Measurements from ENCODE around the gene CFAP45.

CFAP45 gene

DNA sequence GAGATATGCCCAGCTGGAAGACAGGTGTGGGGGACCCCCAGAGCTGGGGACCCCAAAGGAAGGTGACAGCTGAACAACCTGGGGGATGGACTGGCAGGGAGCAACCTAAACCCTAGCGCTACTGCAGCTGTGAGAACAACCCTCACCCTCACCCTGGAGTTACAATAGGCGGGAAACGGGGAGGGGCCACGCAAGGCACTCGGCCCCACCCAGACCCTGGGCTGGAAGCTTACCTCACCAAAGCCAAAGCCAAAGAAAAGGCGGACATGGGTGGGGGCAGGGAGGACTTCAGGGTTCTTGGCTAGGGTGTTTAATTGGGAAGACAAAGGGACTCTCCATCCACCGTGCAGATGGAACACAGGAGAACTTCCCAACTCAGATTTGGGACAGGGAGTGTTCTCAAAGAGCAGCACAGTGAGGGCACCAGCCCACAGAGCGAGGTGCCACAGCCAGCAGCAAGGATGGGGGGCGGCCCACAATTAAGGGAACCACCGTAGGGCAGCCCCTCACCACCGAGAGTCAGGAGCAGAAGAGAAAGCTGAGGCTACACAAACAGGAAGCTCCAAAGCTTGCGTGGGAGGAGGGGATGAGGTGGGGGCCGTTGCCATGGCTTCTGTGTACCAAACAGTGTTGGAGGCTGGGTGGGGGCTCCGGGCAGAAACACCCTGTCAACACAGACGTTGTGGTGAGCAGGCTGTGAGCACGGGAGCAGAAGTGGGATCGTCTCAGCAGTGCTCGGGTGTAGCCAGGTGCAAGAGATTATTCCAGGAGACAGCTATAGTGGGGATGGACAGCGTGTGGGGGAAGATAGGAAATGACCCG is 23.4 kb upstream of the CFAP45 start:
- peak; percentile 54 for DNase-seq

DNA sequence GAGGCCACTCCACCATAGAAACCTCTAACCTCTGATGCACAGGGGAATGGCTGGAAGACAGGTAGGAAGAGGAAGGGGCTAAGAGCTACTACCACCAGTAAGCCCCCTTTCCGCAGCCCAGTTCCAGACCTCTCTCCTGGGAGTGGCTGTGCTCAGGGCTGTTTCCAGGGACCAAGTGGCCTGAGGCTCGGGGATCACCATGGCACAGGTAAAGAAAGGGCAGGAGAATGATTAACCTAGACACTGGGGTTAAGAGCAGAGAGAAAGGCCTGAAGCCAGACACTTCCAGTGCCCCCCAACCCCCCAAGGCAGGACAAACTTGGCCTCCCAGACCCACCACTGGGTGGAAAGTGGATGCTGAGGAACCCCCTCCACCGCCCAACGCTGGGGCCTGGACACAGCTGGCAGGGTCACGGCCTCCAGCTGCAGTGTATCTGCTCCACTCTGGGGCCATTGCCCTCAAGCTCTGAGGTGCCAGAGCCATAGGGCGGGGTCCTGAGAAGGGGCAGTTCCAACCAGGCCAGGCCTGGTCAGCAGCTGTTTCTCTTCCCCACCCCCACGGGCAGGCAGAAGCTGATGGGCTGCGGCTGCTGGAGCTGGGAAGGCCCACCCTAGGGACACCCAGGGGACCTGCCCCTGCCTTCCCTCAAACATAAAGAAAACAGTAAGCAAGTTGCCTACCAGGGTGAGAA is 22.7 kb upstream of the CFAP45 start:
- no peak for DNase-seq

DNA sequence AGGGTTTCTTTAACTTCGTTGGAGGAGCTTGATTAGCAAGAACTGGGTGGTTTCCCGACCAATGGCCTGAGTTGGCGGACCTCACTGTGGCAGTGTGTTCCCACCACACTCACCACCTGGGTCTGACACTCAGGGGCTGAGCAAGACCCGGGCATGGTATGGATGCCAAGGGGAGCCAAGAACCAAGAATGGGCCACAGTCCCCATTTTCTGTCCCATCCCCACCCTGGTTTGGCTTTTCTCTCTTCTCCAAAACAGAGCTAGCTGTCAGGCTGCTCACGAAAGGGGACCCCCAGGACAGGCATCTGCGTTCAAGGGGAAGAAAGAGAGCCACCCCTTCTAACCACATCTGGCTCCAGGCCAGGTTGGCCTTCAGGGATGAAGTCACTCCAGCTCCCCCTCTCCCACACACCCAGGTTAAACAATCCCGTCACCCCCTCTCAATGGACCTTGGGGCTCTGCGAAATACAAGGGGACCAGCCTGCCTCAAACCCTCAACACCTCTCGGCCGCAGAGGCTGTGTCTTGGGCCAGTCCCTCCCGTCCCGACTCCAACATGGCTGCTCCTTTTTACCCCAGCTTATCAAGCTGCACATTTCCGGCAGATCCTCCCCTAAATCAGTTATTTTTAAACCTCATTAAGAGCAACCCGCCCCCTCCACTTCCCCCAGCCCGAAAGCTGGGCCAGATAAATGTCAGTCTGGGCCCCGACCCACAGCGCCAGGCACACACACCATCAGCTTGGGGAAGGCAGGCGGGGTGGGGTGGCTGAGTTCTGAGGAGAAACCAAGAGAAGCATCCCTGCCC is 21.9 kb upstream of the CFAP45 start:
- no peak for DNase-seq

DNA sequence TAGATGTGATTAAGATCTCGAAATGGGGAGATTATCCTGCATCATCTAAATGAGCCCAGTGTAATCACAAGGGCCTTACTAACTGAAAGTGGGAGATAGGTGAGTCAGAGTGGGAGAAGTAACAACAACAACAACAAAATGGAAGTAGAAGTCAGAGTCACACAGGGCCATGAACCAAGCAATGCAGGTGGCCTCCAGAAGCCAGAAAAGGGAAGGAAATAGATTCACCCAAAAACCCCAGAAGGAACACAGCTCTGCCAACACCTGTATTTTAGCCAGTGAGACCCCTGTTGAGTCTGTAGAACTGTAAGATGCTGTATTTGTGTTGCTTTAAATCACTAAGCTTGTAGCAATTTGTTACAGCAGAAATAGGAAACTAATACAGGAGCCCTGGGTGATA is 21.3 kb upstream of the CFAP45 start:
- DNase-seq, result no peak

DNA sequence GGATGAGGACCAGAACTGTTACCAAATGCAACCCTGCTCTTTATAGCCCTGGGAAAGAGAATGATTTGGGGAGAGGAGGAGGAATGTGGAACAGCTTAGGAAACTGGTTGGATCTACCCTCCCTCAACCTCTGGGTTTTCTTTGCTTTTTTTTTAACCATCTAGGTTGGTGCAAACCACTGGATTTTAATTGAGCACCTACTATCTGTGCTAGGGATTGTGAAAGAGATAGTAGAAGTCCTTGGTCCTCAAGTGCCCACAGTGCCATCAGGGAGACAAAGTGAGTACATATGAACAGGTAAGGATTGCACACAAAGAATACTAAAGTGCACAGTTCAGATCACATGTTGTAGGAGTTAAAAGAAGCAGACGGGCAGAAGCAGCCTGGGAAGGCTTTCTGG is 20.7 kb upstream of the CFAP45 start:
- no peak for DNase-seq

DNA sequence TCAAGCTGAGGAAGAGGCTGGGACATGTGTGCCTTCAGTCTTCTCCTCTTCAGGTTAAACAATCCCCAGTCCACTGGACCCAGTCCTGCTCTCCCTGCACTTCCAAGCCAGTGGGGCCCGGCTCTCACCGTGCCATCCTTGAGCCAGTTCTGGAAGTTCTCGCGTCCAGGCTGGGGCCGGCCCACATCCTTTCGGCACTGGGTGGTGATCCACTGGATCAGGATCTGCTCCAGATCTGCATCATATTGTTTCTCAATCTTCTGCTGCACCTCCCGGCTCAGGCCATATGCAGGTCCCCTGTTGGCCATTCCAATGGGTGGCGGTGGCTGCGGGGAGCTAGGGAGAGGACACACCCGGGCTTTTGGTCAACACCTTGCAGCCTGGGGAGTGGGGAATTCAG is 20.2 kb upstream of the CFAP45 start:
- DNase-seq, result no peak

DNA sequence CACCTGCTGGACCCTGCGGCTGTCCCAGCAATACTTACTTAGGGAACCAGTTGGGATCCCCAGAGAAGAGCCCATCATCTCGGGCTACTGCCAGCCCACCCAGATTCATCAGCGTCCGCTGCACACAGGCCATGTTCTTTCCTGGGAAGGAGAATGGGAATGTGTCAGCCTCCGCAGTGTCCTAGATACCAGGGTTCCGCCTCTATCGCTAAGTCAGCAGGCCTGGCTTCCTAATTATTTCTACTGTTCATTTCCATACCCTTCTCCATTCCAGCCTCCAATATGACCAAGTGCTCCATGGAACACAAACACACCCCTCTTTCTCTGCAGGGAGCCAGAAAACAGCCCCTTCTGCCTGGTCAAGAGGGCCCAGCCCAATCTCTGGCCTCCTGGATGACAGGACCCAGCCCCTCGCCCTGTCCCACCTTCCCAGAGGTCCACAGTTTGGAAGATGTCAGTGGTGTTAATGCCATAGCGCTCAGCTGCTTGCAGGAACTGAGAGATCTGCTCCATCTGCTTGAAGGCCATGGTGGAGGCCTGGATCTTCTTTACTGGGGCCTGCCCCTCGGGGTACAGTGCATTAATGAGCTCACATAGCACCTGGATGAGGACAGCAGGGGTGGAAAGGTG is 19.4 kb upstream of the CFAP45 start:
- DNase-seq, result no peak

DNA sequence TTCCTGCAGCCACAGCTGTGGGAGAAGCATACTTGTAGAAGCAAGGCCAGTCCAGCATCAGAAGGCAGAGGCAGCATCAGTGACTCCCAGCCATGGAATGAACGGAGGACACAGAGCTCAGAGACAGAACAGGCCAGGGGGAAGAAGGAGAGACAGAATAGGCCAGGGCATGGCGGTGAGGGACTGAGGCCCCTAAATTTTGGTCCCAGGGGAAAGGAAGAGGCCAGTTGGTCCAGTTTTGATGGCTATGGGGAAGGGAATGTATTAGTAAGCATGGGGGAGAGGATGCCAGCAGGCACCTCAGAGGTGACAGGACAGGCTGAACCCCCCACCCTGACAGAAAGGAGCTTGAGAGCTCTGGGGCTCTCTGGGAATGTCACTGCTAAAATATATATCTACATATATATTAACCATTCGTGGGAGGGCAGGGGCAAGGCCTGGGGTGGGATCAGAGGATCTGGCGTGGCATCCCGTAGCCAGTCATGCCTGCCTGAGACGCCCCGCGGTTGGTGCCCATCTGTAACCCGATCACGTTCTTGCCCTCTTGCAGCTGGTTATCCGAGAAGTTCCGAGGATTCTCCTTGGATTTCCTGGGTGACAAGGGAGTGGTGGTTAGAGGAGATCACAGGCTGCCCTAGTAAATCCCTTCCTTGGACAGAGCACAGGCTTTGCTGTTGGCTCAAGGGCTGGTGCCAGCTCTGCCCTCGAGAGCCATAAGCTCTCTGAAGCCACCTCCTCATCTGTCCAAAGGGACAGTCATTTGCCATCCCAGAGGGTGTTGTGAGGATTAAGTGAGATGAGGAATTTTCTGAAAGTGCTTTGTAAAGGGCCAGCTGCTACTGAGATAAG is 18.6 kb upstream of the CFAP45 start:
- DNase-seq, result no peak

DNA sequence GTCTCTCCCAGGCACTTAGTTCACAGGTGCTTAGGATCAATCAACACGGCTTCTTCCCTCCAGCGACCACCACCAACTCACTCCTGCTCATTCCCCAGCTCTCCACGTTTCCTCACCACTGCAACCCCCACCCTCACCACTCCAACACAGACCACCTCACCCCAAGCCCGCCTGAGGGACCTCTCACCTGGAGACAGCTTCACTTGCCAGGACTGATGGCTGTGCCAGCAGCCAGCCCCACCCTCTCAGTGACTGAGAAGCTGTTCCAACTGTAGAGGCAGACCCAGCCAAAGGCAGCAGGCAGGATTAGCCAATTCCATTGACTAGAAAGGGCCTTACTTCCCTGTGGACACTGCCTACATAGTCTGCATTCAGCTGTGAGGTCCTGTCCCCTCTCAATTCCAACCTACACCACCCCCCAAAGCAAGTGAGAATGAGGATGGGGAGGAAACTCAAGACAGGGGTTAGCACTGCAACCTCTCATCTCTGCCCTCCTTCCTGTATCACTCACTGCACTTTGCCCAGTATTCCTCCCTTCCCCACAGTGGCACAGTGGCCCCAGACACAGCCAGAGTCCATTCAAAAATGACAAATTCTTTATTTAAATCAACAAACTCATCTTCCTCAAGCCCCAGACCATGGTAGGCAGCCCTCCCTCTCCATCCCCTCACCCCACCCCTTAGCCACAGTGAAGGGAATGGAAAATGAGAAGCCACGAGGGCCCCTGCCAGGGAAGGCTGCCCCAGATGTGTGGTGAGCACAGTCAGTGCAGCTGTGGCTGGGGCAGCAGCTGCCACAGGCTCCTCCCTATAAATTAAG is 17.8 kb upstream of the CFAP45 start:
- no peak for DNase-seq

DNA sequence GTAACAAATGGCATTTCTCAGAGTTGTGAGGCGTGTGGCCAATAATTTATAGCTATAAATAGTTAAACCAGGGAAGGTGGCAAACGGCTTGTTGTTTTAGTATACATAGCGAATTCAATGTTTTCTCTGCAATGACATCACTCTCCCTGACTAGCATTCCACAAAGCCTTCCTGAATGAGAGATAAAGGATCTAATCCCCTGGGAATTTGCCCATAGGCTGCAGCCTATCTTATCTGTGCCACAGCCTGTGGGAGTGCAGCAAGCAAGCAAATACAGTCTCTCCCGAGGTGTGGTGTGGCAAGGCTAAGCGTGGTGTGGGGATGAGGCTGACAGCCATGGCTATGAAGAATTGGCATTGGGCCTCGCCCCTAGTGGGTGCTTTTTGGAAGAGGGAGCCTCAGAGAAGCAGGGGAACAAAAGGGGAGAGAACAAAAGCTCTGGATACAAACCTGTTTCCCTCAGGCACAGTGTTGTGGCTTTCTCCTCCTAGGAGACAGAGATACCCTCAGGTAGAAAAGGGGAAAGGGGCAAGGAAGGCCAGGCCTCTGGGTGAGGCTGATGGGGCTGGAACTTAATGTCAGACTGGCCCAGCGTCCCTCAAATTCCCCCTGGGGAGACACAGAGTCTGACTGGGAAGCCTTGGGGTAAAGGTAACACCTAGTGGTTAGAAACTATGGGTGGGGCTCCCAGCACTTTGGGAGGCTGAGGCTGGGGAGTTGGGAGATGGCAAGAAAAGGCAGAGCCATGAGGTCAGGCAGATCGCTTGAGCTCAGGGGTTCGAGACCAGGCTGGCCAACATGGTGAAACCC is 16.5 kb upstream of the CFAP45 start:
- DNase-seq, result no peak

DNA sequence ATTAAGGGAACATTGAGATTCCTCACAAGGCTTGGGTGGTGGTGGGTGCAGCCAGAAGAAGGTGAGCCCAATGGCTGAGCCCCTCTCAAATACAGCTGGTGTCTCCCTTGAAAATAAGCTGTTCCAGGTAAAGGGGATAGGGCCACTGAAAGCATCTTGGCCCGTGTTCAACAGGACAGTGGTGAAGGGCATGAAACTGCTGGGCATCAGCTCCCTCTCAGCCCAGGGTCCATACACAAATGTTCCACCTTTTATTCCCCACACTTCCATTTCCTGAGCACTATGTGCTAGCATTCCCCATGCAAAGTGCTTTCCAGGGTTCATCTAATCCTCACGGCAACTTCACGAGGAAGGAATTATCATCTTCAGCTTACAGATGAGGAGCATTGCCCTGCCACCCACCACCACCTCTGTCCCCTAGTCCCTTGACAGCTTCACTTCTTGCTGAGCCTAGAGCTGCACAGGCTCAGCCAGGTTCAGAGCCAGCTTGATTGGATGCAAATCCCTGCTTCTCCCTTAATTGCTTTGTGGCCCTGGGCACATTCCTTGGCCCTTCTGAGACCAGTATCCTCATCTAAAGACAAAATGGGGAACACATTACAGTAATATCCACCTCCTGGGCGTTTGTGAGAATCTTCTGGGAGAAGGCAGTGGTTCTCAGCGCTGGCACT is 15.7 kb upstream of the CFAP45 start:
- no peak for DNase-seq

DNA sequence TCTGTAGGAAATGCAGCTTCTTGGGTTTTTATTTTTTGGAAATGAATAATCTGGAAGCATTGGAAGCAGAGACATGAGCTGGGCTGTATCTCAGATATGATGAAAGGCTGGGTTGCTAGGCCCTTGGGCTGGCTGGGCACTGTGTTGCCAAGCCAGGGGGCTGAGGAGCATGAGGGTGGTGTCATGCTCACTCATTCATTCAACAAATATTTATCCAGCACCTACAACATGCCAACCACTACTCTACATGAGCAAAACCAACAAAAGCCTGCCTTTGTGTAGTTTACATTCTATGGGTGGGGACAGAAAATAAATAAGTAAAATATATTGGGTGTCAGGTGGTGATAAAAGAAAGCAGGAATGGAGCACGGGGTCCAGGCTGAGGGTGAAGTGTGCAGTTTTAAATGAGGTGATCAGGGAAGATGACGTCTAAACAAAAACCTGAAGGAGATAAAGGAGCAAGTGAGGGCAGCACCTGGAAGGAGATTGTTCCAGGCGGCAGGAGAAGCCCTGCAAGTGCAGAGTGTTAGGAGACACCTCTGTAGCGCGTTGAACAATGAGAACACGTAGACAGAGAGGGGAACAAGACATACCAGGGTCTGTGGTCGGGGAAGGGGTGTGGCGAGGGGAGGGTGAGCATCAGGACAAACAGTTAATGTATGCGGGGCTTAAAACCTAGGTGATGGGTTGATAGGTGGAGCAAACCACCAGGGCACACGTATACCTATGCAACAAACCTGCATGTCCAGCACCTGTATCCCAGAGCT is 14.5 kb upstream of the CFAP45 start:
- no peak for DNase-seq

DNA sequence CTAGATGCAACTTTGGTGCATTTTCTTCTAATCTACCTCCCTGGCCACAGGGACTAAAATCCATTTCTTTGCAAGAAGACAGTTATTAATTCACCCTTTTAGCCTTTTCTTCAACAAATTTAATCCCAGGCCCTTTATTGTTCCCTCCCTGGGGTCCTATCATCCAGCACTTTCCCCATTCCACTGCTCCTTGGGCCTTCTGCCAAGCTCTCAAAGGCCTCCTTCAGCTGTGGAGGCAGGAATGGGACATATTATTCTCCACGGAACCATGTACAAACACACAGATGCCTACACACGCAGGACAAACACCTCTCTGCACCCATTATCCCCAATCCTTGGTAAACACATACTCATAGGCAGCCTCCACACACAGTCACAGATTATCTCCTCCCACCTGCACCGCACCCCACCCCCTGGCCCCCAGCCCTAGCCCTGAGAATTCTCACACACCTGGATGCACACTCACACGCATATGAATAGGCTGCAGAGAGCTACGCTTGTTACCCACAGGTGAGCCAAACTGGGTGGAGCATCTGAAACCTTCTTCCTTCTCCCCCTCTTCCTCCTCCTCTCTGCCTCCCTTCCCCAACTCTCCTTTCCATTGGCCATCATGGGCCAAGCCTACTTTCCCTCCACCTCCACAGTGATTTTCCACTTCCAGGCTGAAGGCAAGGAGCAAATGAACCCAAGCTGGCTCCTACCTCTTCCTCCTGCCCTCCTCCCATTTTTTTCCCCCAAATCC is 13.7 kb upstream of the CFAP45 start:
- no peak for DNase-seq

DNA sequence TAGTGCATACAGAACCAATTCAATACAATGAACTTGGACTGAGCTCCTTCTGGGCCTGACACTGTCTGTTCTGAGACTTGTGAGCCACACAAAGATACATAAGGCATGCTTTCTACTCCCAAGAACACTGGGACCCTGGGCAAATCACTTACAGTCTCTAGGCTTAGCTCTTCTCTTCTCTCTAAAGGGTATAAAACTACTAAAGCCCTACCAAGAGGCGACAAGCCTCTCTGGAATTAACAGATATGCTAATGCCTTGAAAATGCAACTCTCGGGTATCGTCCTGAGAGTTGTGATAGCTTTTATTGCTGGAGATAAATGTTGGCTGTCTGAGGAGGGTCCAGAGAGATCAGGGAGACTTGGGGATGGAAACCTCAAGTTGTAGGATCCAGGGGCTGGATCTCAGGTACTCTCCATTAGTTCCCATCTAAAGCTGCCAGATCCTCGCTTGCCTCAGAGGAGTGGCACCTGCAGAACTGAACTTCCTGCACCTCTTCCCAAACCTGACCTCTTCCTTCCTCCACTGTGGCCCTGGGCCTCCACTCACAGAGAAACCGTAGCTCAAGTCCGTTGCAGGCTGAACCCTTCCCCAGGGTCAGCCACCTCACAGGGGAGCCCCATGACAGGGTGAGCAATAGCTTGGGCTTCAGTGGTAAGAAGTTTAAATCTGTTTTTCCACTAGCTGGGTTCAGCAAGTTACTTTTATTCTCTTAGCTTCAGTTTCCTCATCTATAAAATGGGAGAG is 11.5 kb upstream of the CFAP45 start:
- DNase-seq, result no peak

DNA sequence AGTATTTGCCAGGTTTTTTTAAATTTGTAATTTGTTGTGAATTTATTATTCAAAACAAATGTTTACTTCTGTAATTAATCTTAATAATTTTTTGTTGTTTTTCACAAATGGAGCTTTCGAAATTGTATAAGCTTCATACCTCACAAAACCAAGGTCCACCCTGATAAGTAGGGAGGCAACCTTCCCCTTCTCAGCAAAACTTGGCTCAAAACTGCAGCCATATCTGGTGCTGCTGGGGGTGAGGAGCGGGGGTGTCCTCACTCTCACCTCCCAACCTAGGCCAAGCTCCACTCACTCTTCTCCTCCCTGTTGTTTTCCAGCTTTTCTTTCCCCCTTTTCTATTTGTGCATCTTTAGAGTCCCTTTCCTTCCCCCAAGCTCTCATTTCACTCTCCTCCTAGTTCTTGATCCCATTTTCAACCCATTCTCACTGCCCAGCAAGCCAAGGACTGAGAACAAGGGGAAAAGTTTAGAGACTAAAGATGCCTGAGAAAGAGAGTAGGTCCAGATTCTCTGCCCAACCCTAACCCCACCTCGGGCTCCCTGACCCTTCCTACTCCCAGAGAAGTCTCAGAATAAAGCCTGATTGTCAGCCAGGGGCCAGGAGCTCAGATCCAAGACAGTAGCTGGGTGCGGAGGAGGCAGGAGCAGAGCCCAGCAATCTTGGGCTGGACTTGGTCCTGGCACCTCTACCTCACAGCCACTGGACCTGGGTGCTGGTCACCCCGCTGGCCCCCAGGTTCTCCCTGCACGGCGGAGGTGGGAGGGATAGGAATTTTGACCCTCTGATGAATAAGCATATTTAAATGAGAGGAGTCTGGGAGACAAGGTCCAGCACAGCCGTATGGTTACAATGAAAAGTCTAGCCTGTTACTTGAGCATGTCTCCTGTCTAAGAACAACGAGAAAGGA is 8.3 kb upstream of the CFAP45 start:
- DNase-seq, result no peak

DNA sequence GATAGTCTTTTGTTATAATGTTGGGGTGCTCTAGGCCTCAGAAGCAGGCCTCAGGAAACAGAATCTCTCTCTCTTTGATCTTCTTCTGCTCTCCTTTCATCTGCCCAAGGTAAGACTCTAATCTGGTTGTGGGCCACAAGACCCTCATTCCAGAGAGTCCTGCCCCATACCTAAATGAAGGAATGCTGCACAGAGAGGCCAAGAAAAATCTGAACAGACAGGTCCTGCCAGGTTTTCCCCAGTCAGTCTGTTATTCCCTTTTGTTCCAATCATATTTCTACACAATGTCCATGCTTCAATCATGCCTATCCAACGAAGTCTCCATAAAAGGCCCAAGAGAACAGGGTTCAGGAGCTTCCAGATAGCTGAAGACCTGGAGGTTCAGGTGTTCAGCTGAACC is 7.0 kb upstream of the CFAP45 start:
- DNase-seq, result no peak

Data from NCI-H1105 treated with DMSO at 0.1 percent for 48 hours (cell line).